H1 (cell line): ENCODE measurements around the gene ASIC2. TPM values are rescaled to one million over a fixed set of nuclear protein-coding genes. Genes with fewer than 3 reads are reported as not detected.

Experiments
- CTCF ChIA-PET: fragments of 300-600 bp; sonication (Branson Sonifier 250); formaldehyde crosslinking; loops from one replicate; lab custom pipeline; 2021; ENCODE audit not compliant: partially characterized antibody; lab: Charles Lee
- POLR2A ChIA-PET: fragments of 300-600 bp; sonication (Branson Sonifier 250); formaldehyde crosslinking; loops from one replicate; lab custom pipeline; 2021; ENCODE audit warnings: inconsistent platforms; ENCODE audit not compliant: partially characterized antibody; lab: Charles Lee
- DNase-seq, 2 experiments: peaks; one replicate each; pipeline versions ENCODE4 v3.0.0 to v3.0.0-alpha.2; 2010 to 2022; ENCODE audit warnings: low spot score in 2 of 2, low read depth in 1 of 2, mixed read lengths in 1 of 2
- FAIRE-seq: peaks from 2 replicates; lab custom pipeline; 2011; peaks lifted over from hg19 to GRCh38; lab: Jason Lieb, UNC
- H2AFZ ChIP-seq: 2 replicates; pipeline ENCODE4 v1.8.1; 2012; ENCODE audit warnings: low read length, inconsistent platforms
- H2AK5ac ChIP-seq: 2 replicates; pipeline ENCODE4 v1.6.1; 2013; ENCODE audit warnings: low read depth, low read length
- H2BK120ac ChIP-seq: replicated peaks from 2 replicates; pipeline ENCODE3; 2013; ENCODE audit warnings: low read depth, low read length, inconsistent platforms
- H2BK12ac ChIP-seq: 2 replicates; pipeline ENCODE4 v1.6.1; 2013; ENCODE audit warnings: low read depth, low read length
- H2BK15ac ChIP-seq: 2 replicates; pipeline ENCODE4 v1.6.1; 2013; ENCODE audit warnings: low read length
- H2BK20ac ChIP-seq: 2 replicates; pipeline ENCODE4 v1.6.1; 2013; ENCODE audit warnings: low read length
- H2BK5ac ChIP-seq: 2 replicates; pipeline ENCODE4 v1.6.1; 2013; ENCODE audit warnings: low read depth, low read length
- H3K14ac ChIP-seq: 2 replicates; pipeline ENCODE4 v1.6.1; 2013; ENCODE audit warnings: inconsistent platforms; ENCODE audit not compliant: insufficient read length
- H3K18ac ChIP-seq: 2 replicates; pipeline ENCODE4 v1.6.1; 2013; ENCODE audit warnings: low read length; ENCODE audit errors: extremely low read depth
- H3K23ac ChIP-seq: 2 replicates; pipeline ENCODE4 v1.6.1; 2013; ENCODE audit warnings: inconsistent platforms; ENCODE audit not compliant: insufficient read length
- H3K23me2 ChIP-seq: 2 replicates; pipeline ENCODE4 v1.6.1; 2013; ENCODE audit warnings: low read depth, low read length
- H3K27ac ChIP-seq: 2 replicates; pipeline ENCODE4 v1.6.1; 2011; ENCODE audit warnings: low read depth, low read length, inconsistent platforms
- H3K27me3 ChIP-seq, 4 experiments: replicated peaks in 1 of 4; 1 replicate in 1 of 4; 2 replicates in 3 of 4; pipeline versions ENCODE4 v1.6.1 to v1.8.1; 2011 to 2013; ENCODE audit warnings: low read length in 3 of 4, mild to moderate bottlenecking in 3 of 4, inconsistent platforms in 2 of 4, mixed read lengths in 2 of 4, moderate library complexity in 1 of 4; ENCODE audit not compliant: control insufficient read depth in 3 of 4, insufficient read depth in 3 of 4; ENCODE audit errors: extremely low read depth in 1 of 4
- H3K36me3 ChIP-seq, 4 experiments: 2 replicates each; pipeline versions ENCODE4 v1.6.1 to v1.8.1; 2011 to 2013; ENCODE audit warnings: mild to moderate bottlenecking in 4 of 4, low read length in 3 of 4, moderate library complexity in 2 of 4, control low read depth in 1 of 4, inconsistent platforms in 1 of 4; ENCODE audit not compliant: insufficient read depth in 4 of 4, control insufficient read depth in 2 of 4
- H3K4ac ChIP-seq: replicated peaks from 2 replicates; pipeline ENCODE3; 2013; ENCODE audit warnings: low read length, low read depth, mixed read lengths, inconsistent platforms; ENCODE audit not compliant: insufficient read length
- H3K4me1 ChIP-seq, 4 experiments: replicated peaks in 1 of 4; 1 replicate in 1 of 4; 2 replicates in 3 of 4; pipeline versions ENCODE4 v1.6.1 to v1.8.1; 2011 to 2013; ENCODE audit warnings: low read length in 3 of 4, inconsistent platforms in 2 of 4, mixed read lengths in 1 of 4; ENCODE audit not compliant: insufficient read depth in 4 of 4, control insufficient read depth in 3 of 4
- H3K4me2 ChIP-seq, 2 experiments: 2 replicates each; pipeline versions ENCODE4 v1.6.1 to v1.8.1; 2011 to 2013; ENCODE audit warnings: low read depth in 2 of 2, low read length in 2 of 2, control low read depth in 1 of 2, inconsistent platforms in 1 of 2, mild to moderate bottlenecking in 1 of 2; ENCODE audit not compliant: insufficient read depth in 1 of 2
- H3K4me3 ChIP-seq, 4 experiments: fragments of 200-600, 300-600 bp in 1 of 4; sonication (generic), shearing (Covaris generic), sonication (Bioruptor Twin) in 1 of 4; 2 replicates each; pipeline versions ENCODE4 v1.5.1 to v1.8.1; 2011 to 2016; ENCODE audit warnings: low read length in 4 of 4, low read depth in 3 of 4, control low read depth in 2 of 4, inconsistent platforms in 2 of 4, mild to moderate bottlenecking in 2 of 4, mixed read lengths in 1 of 4, moderate library complexity in 1 of 4; ENCODE audit not compliant: insufficient read depth in 2 of 4; ENCODE audit errors: extremely low read depth in 1 of 4
- H3K56ac ChIP-seq: replicated peaks from 2 replicates; pipeline ENCODE3; 2013; ENCODE audit warnings: low read depth, mild to moderate bottlenecking, mixed read lengths, low read length, inconsistent platforms; ENCODE audit not compliant: insufficient read length
- H3K79me1 ChIP-seq: 2 replicates; pipeline ENCODE4 v1.6.1; 2013; ENCODE audit warnings: low read depth, low read length, control low read depth
- H3K79me2 ChIP-seq, 2 experiments: 2 replicates each; pipeline versions ENCODE4 v1.6.1 to v1.8.1; 2012 to 2013; ENCODE audit warnings: low read length in 2 of 2, mild to moderate bottlenecking in 2 of 2, inconsistent platforms in 1 of 2; ENCODE audit not compliant: insufficient read depth in 2 of 2, control insufficient read depth in 1 of 2
- H3K9ac ChIP-seq, 4 experiments: replicated peaks in 1 of 4; 1 replicate in 1 of 4; 2 replicates in 3 of 4; pipeline versions ENCODE4 v1.6.1 to v1.8.1; 2011 to 2013; ENCODE audit warnings: low read depth in 3 of 4, low read length in 3 of 4, control low read depth in 2 of 4, mild to moderate bottlenecking in 2 of 4, moderate library complexity in 2 of 4, inconsistent platforms in 1 of 4; ENCODE audit errors: extremely low read depth in 1 of 4
- H3K9me3 ChIP-seq, 2 experiments: 2 replicates each; pipeline versions ENCODE4 v1.6.1 to v1.8.1; 2012 to 2013; ENCODE audit warnings: mild to moderate bottlenecking in 2 of 2, moderate library complexity in 2 of 2, control low read depth in 1 of 2, inconsistent platforms in 1 of 2, low read depth in 1 of 2, low read length in 1 of 2, mixed read lengths in 1 of 2; ENCODE audit not compliant: insufficient read depth in 2 of 2
- H4K20me1 ChIP-seq, 2 experiments: replicated peaks in 1 of 2; 2 replicates each; pipeline versions ENCODE3 to v1.8.1; 2011 to 2013; ENCODE audit warnings: inconsistent platforms in 2 of 2, low read length in 2 of 2, mild to moderate bottlenecking in 1 of 2; ENCODE audit not compliant: insufficient read depth in 2 of 2, control insufficient read depth in 1 of 2
- H4K5ac ChIP-seq: 2 replicates; pipeline ENCODE4 v1.6.1; 2013; ENCODE audit warnings: low read length, low read depth, mixed read lengths, inconsistent platforms; ENCODE audit not compliant: insufficient read length
- H4K8ac ChIP-seq: 2 replicates; pipeline ENCODE4 v1.8.0; 2013; ENCODE audit warnings: mild to moderate bottlenecking, moderate library complexity, low read length, inconsistent platforms; ENCODE audit not compliant: insufficient read depth; ENCODE audit errors: extremely low read depth
- H4K91ac ChIP-seq: replicated peaks from 2 replicates; pipeline ENCODE3; 2013; ENCODE audit warnings: low read length, mixed read lengths, inconsistent platforms; ENCODE audit not compliant: insufficient read length
- BRCA1 ChIP-seq: IDR thresholded peaks from 2 replicates; pipeline ENCODE4 v1.6.1; 2012; ENCODE audit warnings: low read depth, low read length, improper control_type of control experiment
- CREB1 ChIP-seq: IDR thresholded peaks from 2 replicates; pipeline ENCODE4 v1.6.1; 2012; ENCODE audit warnings: inconsistent platforms
- SAP30 ChIP-seq: fragments of 300-600 bp; sonication (generic); IDR thresholded peaks from 2 replicates; pipeline ENCODE4 v1.7.1; 2012; ENCODE audit warnings: low read length, moderate library complexity, mild to moderate bottlenecking, inconsistent platforms; ENCODE audit not compliant: insufficient read depth, insufficient replicate concordance
- WGBS, 2 experiments: shearing (Covaris generic) in 1 of 2; methylation state at CpG; one replicate each; pipeline versions ENCODE4 v1.1.6 to v1.1.7; 2013 to 2015; ENCODE audit warnings: low lambda C conversion rate in 2 of 2, mixed read lengths in 2 of 2, inconsistent platforms in 1 of 2, low coverage in 1 of 2, missing lambda C conversion rate in 1 of 2; ENCODE audit not compliant: insufficient replicate concordance in 2 of 2, insufficient coverage in 1 of 2, insufficient read length in 1 of 2; ENCODE audit errors: extremely low coverage in 1 of 2, missing lambda C conversion rate in 1 of 2; 5-methylcytosine and 5-hydroxymethylcytosine counted together
- polyA plus RNA-seq, 7 experiments: library from polyadenylated mRNA; depleted of rRNA in 3 of 7; stranded (reverse) in 5 of 7; unstranded in 2 of 7; fragments of >200 nt in 5 of 7; fragments of 200-250 nt in 2 of 7; gene quantifications; 1 replicate in 5 of 7; 2 replicates in 1 of 7; 4 replicates in 1 of 7; pipeline versions ENCODE4 v1.2.1 to v1.2.3, GENCODE V29; 2011 to 2013; ENCODE audit warnings: missing spikeins in 2 of 7, mixed read lengths in 2 of 7
- total RNA-seq: library from RNA; stranded (reverse); fragmentation: NEBNext Ultra II Directional; extraction: Animal tissue kit (Norgen Biotek cat#: 25700); gene quantifications from 2 replicates; pipeline ENCODE4 v1.2.1, GENCODE V29; 2021

The ASIC2 gene
- total and polyA plus RNA-seq, 2 of the 8 experiments (the other 6 are each of a cell fraction or from before 2014, with no cell fraction given) = 0.86 to 1.2 TPM

DNA sequence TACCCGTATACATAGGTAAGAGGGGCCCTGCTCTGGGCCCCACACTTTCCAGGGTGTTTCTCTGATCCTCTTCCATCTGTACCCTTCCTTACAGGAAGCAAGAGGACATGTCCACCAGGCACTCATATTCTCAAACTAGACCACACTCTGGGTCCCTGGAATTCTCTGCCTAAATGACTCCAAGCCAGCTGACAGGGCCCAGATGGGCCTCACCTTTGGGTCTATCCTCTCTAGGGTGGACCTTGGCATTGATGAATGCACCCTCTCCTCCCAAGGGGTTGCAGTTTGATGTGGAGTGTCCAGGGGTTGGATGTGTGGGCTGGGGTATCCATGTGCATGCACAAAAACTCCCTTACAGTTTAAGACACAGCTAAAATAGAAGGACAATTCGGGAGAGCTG lies 95.8 kb downstream of the ASIC2 start:
- Histone ChIP-seq H4K8ac (no peak overlapping the region), H3K36me3 (no peaks in the 10 kb centered on the region), H3K4me1 (peaks cover 2 to 13% (median 5%) of the 10 kb centered on the region in 4 experiments; a peak in 6 of 7 replicates), H2AFZ (no peak overlapping the region), H3K23ac (no peak overlapping the region), H2BK12ac (no peak overlapping the region), H4K91ac (no peak overlapping the region), H2BK5ac (no peak overlapping the region), H2BK20ac (no peak overlapping the region), H3K14ac (no peak overlapping the region), H3K4me2 (no peak overlapping the region), H3K79me2 (no peaks in the 10 kb centered on the region), H2BK15ac (no peak overlapping the region), H3K56ac (no peak overlapping the region), H3K9ac (no peak overlapping the region), H3K18ac (no peak overlapping the region), H4K20me1 (peaks cover 3% of the 10 kb centered on the region in 2 experiments), H3K79me1 (no peaks in the 10 kb centered on the region), H2BK120ac (no peak overlapping the region), H3K27ac (no peak overlapping the region), H3K4ac (no peak overlapping the region), H4K5ac (no peak overlapping the region), H2AK5ac (no peak overlapping the region), H3K9me3 (no peaks in the 10 kb centered on the region), H3K27me3 (peaks cover 8 to 49% (median 39%) of the 10 kb centered on the region in 4 experiments), H3K4me3 (no peak overlapping the region), H3K23me2 (no peaks in the 10 kb centered on the region)
- FAIRE-seq = no peak
- 82% methylated on average over 2 of the region's 2 CpGs; no CpG with 5 or more reads in 1 of the 2 experiments for WGBS, 2 experiments
- no peak for TF ChIP-seq BRCA1
- no peak for TF ChIP-seq CREB1
- no peak for TF ChIP-seq SAP30
- CTCF ChIA-PET = interaction anchor here (1.0 to 1.4 kb wide), 3 partner anchors 12 to 323 kb away, joined by 3 to 4 read pairs (median 3); no protein-coding TSS in a partner anchor
- no peak for DNase-seq
- POLR2A ChIA-PET = no interaction called here
